ENCODE results near the gene GPC1. TPM values are rescaled to one million over a fixed set of nuclear protein-coding genes. Genes with fewer than 3 reads are reported as not detected.

The GPC1 gene
- total and polyA plus RNA-seq, 4 experiments from 2014 or later: 0.14 to 1.2 (median 0.88) TPM

- H3K9me3 Mint-ChIP-seq: no peaks in the 10 kb centered on the region
- H3K27me3 Mint-ChIP-seq: no peaks in the 10 kb centered on the region
- Histone ChIP-seq H3K36me3 (ENCODE audit: insufficient read depth, low read length) (no peaks in the 10 kb centered on the region), H3K27me3 (ENCODE audit: insufficient read depth, low read length) (no peaks in the 10 kb centered on the region), H3K9me3 (ENCODE audit: control insufficient read depth in 1 of 2, low read length in 2 of 2) (no peaks in the 10 kb centered on the region), H3K4me1 (ENCODE audit: insufficient read depth, low read length) (no peaks in the 10 kb centered on the region), H3K4me3 (ENCODE audit: low read length in 2 of 2) (no peak overlapping the region), H3K27ac (ENCODE audit: low read depth, low read length) (no peak overlapping the region)
- ChIA-PET CTCF (ENCODE audit: partially characterized antibody) (no interaction called here), POLR2A (ENCODE audit: partially characterized antibody) (no interaction called here)
- intact Hi-C loops (cut with micrococcal nuclease): no loop called here
- no peak for DNase-seq
- H3K36me3 Mint-ChIP-seq: peaks cover 12 to 20% of the 10 kb centered on the region in 2 donors
- no peak overlapping the region for H3K4me3 Mint-ChIP-seq
- H3K27ac Mint-ChIP-seq: no peak overlapping the region
- H3K4me1 Mint-ChIP-seq: peaks cover 0 to 5% (median 2%) of the 10 kb centered on the region in 4 donors
Measured at GRCh38 chr2:240506406-240507059, 71.1 kb downstream of the GPC1 start.

DNA sequence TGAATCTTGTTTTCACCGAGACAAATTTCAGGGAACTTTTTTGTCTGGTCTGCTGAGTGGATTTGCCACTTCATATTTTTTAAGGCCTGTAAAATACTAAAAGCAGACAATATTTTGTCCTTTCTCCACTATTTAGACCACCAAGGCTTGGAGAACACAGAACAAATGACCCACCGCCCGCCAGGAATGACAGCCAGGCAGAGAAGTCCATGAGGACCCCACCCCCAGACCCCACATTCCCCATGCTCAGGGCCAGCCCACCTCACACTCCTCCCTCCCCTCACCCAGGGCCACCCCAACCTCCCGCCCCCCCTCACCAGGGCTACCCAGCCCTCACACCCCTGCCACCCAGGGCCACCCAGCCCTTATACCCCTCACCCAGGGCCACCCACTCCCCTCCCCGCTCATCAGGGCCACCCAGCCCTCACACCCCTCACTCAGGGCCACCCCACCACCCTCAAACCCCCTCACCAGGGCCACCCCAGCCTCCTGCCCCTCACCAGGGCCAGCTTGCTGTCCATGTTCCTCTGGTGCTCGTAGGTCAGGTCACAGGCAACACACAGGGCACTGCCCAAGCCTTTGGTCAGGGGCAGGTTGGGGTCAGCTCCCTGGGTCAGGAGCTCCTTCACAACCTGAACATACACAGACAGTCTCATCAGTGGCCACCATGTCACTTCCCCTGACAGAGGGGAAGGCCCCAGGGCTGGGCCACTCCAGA, 71.8 kb downstream of the GPC1 start:
- H3K36me3 Mint-ChIP-seq: peaks cover 12 to 23% of the 10 kb centered on the region in 2 donors
- H3K4me1 Mint-ChIP-seq: peaks cover 0 to 5% (median 2%) of the 10 kb centered on the region in 4 donors
- CTCF ChIA-PET (ENCODE audit: partially characterized antibody): no interaction called here
- H3K4me3 ChIP-seq (ENCODE audit: low read length in 2 of 2): no peak overlapping the region
- H3K9me3 Mint-ChIP-seq: no peaks in the 10 kb centered on the region
- H3K36me3 ChIP-seq (ENCODE audit: insufficient read depth, low read length): no peaks in the 10 kb centered on the region
- H3K27me3 ChIP-seq (ENCODE audit: insufficient read depth, low read length): no peaks in the 10 kb centered on the region
- H3K4me1 ChIP-seq (ENCODE audit: insufficient read depth, low read length): no peaks in the 10 kb centered on the region
- no peak overlapping the region for H3K27ac Mint-ChIP-seq
- DNase-seq: no peak
- intact Hi-C loops (cut with micrococcal nuclease): no loop called here
- H3K4me3 Mint-ChIP-seq: no peak overlapping the region
- POLR2A ChIA-PET (ENCODE audit: partially characterized antibody): no interaction called here
- H3K27me3 Mint-ChIP-seq: no peaks in the 10 kb centered on the region
- no peaks in the 10 kb centered on the region for H3K9me3 ChIP-seq (ENCODE audit: control insufficient read depth in 1 of 2, low read length in 2 of 2)
- H3K27ac ChIP-seq (ENCODE audit: low read depth, low read length): no peak overlapping the region

GRCh38 chr2:240507778-240508251, 72.4 kb downstream of the GPC1 start:
- DNase-seq: no peak
- peaks cover 14 to 29% of the 10 kb centered on the region in 2 donors for H3K36me3 Mint-ChIP-seq
- POLR2A ChIA-PET (ENCODE audit: partially characterized antibody): no interaction called here
- Histone ChIP-seq H3K27me3 (ENCODE audit: insufficient read depth, low read length) (no peaks in the 10 kb centered on the region), H3K9me3 (ENCODE audit: control insufficient read depth in 1 of 2, low read length in 2 of 2) (no peaks in the 10 kb centered on the region), H3K27ac (ENCODE audit: low read depth, low read length) (no peak overlapping the region), H3K36me3 (ENCODE audit: insufficient read depth, low read length) (no peaks in the 10 kb centered on the region), H3K4me1 (ENCODE audit: insufficient read depth, low read length) (no peaks in the 10 kb centered on the region), H3K4me3 (ENCODE audit: low read length in 2 of 2) (no peak overlapping the region)
- CTCF ChIA-PET (ENCODE audit: partially characterized antibody): no interaction called here
- H3K27me3 Mint-ChIP-seq: no peaks in the 10 kb centered on the region
- no peak overlapping the region for H3K27ac Mint-ChIP-seq
- H3K9me3 Mint-ChIP-seq: no peaks in the 10 kb centered on the region
- H3K4me3 Mint-ChIP-seq: no peak overlapping the region
- intact Hi-C loops (cut with micrococcal nuclease): no loop called here
- H3K4me1 Mint-ChIP-seq: peaks cover 0 to 5% (median 2%) of the 10 kb centered on the region in 4 donors

- peak overlapping the region in 2 of 7 donors; percentile 77 to 86 for H3K27ac Mint-ChIP-seq
- Histone ChIP-seq H3K36me3 (ENCODE audit: insufficient read depth, low read length) (no peaks in the 10 kb centered on the region), H3K4me1 (ENCODE audit: insufficient read depth, low read length) (peaks cover 6% of the 10 kb centered on the region), H3K27ac (ENCODE audit: low read depth, low read length) (no peak overlapping the region), H3K27me3 (ENCODE audit: insufficient read depth, low read length) (no peaks in the 10 kb centered on the region), H3K4me3 (ENCODE audit: low read length in 2 of 2) (no peak overlapping the region), H3K9me3 (ENCODE audit: control insufficient read depth in 1 of 2, low read length in 2 of 2) (no peaks in the 10 kb centered on the region)
- no peak overlapping the region for H3K4me3 Mint-ChIP-seq
- H3K27me3 Mint-ChIP-seq: no peaks in the 10 kb centered on the region
- intact Hi-C loops (cut with micrococcal nuclease): no loop called here
- POLR2A ChIA-PET (ENCODE audit: partially characterized antibody): no interaction called here
- CTCF ChIA-PET (ENCODE audit: partially characterized antibody): no interaction called here
- H3K4me1 Mint-ChIP-seq: peaks cover 3 to 9% (median 7%) of the 10 kb centered on the region in 4 donors
- no peaks in the 10 kb centered on the region for H3K9me3 Mint-ChIP-seq
- DNase-seq: no peak
- H3K36me3 Mint-ChIP-seq: peaks cover 15 to 28% of the 10 kb centered on the region in 2 donors
Measured at GRCh38 chr2:240508832-240509545, 73.5 kb downstream of the GPC1 start.

GRCh38 chr2:240509667-240510512, 74.4 kb downstream of the GPC1 start:
- H3K4me3 ChIP-seq (ENCODE audit: low read length in 2 of 2): no peak overlapping the region
- no peak overlapping the region for H3K27ac ChIP-seq (ENCODE audit: low read depth, low read length)
- peaks cover 16 to 24% of the 10 kb centered on the region in 2 donors for H3K36me3 Mint-ChIP-seq
- no peak for DNase-seq
- peak overlapping the region in 1 of 7 donors; percentile 12 for H3K27ac Mint-ChIP-seq
- H3K4me3 Mint-ChIP-seq: no peak overlapping the region
- H3K4me1 Mint-ChIP-seq: peaks cover 7 to 14% (median 12%) of the 10 kb centered on the region in 4 donors
- no peaks in the 10 kb centered on the region for H3K36me3 ChIP-seq (ENCODE audit: insufficient read depth, low read length)
- no peaks in the 10 kb centered on the region for H3K9me3 Mint-ChIP-seq
- ChIA-PET POLR2A (ENCODE audit: partially characterized antibody) (no interaction called here), CTCF (ENCODE audit: partially characterized antibody) (no interaction called here)
- peaks cover 13% of the 10 kb centered on the region for H3K4me1 ChIP-seq (ENCODE audit: insufficient read depth, low read length)
- H3K27me3 ChIP-seq (ENCODE audit: insufficient read depth, low read length): no peaks in the 10 kb centered on the region
- H3K9me3 ChIP-seq (ENCODE audit: control insufficient read depth in 1 of 2, low read length in 2 of 2): no peaks in the 10 kb centered on the region
- intact Hi-C loops (cut with micrococcal nuclease): loop anchor here (5.0 to 10.0 kb wide), 2 partner anchors 195 to 322 kb away; no protein-coding TSS in a partner anchor
- H3K27me3 Mint-ChIP-seq: no peaks in the 10 kb centered on the region

DNA sequence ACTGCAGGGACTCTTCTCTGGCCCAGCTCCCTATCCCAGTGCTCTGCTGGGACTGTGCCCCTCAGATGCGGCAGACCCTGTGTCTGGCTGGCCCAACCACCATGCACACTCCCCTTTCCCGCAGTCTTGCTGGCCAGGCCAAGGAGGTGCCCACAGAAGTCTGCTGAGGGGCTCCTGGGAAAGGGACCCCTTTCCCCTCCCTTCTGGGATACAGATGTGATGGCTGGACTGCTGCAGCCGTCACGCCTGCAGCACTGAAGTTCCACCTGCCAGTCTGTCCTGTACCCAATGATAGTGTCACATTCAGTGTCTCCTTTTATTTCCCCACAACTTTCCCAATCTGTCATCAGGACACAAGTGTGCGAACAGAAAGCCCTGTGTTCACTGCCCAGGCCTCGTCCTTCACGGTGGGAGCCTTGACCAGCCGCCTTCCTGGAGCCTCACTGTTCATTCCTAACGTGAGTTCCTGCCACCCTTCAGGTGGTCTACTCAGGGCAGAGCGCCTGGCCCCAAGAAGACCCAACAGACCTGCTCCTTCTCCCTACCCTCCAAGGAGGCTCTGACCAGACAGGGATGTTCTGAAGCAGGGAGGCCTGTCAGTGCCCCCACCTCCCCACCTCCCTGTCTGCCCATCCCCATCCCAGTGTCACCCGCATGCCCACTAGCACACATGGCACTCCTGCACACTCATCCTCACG, 75.2 kb downstream of the GPC1 start:
- Mint-ChIP-seq H3K36me3 (peaks cover 15 to 22% of the 10 kb centered on the region in 2 donors), H3K27me3 (no peaks in the 10 kb centered on the region), H3K4me3 (no peak overlapping the region), H3K4me1 (peaks cover 7 to 14% (median 12%) of the 10 kb centered on the region in 4 donors), H3K27ac (no peak overlapping the region), H3K9me3 (no peaks in the 10 kb centered on the region)
- H3K27ac ChIP-seq (ENCODE audit: low read depth, low read length): no peak overlapping the region
- no peak for DNase-seq
- ChIA-PET POLR2A (ENCODE audit: partially characterized antibody) (interaction anchor here (0.6 kb wide), 1 partner anchor 19 kb away, joined by 4 read pairs; no protein-coding TSS in a partner anchor), CTCF (ENCODE audit: partially characterized antibody) (no interaction called here)
- no peaks in the 10 kb centered on the region for H3K27me3 ChIP-seq (ENCODE audit: insufficient read depth, low read length)
- peaks cover 13% of the 10 kb centered on the region for H3K4me1 ChIP-seq (ENCODE audit: insufficient read depth, low read length)
- no peaks in the 10 kb centered on the region for H3K9me3 ChIP-seq (ENCODE audit: control insufficient read depth in 1 of 2, low read length in 2 of 2)
- intact Hi-C loops (cut with micrococcal nuclease): loop anchor here (5.0 to 10.0 kb wide), 2 partner anchors 194 to 322 kb away; no protein-coding TSS in a partner anchor
- H3K4me3 ChIP-seq (ENCODE audit: low read length in 2 of 2): no peak overlapping the region
- H3K36me3 ChIP-seq (ENCODE audit: insufficient read depth, low read length): no peaks in the 10 kb centered on the region
